ENCODE results near the gene TMEM8B. TPM values are rescaled to one million over a fixed set of nuclear protein-coding genes. Genes with fewer than 3 reads are reported as not detected.
A peak's percentile ranks its signal among the peaks of the same experiment; 100 is the strongest.

The TMEM8B gene
- total RNA-seq, 4 donors from 2014 or later: 11.7 to 23.8 (median 18.6) TPM

GRCh38 chr9:35816708-35817107, 12.3 kb upstream of the TMEM8B start:
- Histone ChIP-seq H3K4me1 (peaks cover 0 to 31% (median 13%) of the 10 kb centered on the region in 3 donors), H3K27ac (no peak overlapping the region), H3K4me3 (no peak overlapping the region), H3K36me3 (no peaks in the 10 kb centered on the region), H3K27me3 (no peaks in the 10 kb centered on the region), H3K9me3 (no peaks in the 10 kb centered on the region)
- TF ChIP-seq EP300 (IDR thresholded peaks at IDR 0.05) (no peak), CTCF (IDR thresholded peaks at IDR 0.05) (no peak)
- ATAC-seq: no peak
- 69 to 80% methylated on average over 1 of the region's 1 CpG for WGBS, 2 donors (ENCODE audit: low coverage in 1 of 2)

- 75% methylated on average over 2 of the region's 3 CpGs; no CpG with 5 or more reads in 1 of the 2 donors for WGBS, 2 donors (ENCODE audit: low coverage in 1 of 2)
Measured at GRCh38 chr9:35818341-35818740, 10.7 kb upstream of the TMEM8B start.

GRCh38 chr9:35820076-35820475, 9.0 kb upstream of the TMEM8B start:
- no peak for TF ChIP-seq CTCF (IDR thresholded peaks at IDR 0.05)
- TF ChIP-seq EP300 (IDR thresholded peaks at IDR 0.05): no peak
- TF ChIP-seq POLR2A (IDR thresholded peaks at IDR 0.05): no peak
- no peak for TF ChIP-seq POLR2AphosphoS5 (IDR thresholded peaks at IDR 0.05)
- peaks cover 0 to 6% (median 0%) of the 10 kb centered on the region in 3 donors for H3K4me1 ChIP-seq
- no peak overlapping the region for H3K4me3 ChIP-seq
- no peaks in the 10 kb centered on the region for H3K36me3 ChIP-seq
- H3K9me3 ChIP-seq: no peaks in the 10 kb centered on the region
- no peak overlapping the region for H3K27ac ChIP-seq
- no peaks in the 10 kb centered on the region for H3K27me3 ChIP-seq
- no peak for ATAC-seq

More at GRCh38 chr9:35818341-35818740, 10.7 kb upstream of the TMEM8B start:
- peaks cover 0 to 17% (median 9%) of the 10 kb centered on the region in 3 donors for H3K4me1 ChIP-seq
- no peaks in the 10 kb centered on the region for H3K9me3 ChIP-seq
- H3K27me3 ChIP-seq: no peaks in the 10 kb centered on the region
- TF ChIP-seq POLR2AphosphoS5 (IDR thresholded peaks at IDR 0.05) (no peak), CTCF (IDR thresholded peaks at IDR 0.05) (no peak), EP300 (IDR thresholded peaks at IDR 0.05) (no peak), POLR2A (IDR thresholded peaks at IDR 0.05) (no peak)
- no peak overlapping the region for H3K4me3 ChIP-seq
- no peak overlapping the region for H3K27ac ChIP-seq
- no peak for ATAC-seq
- no peaks in the 10 kb centered on the region for H3K36me3 ChIP-seq

GRCh38 chr9:35822926-35823325, 6.1 kb upstream of the TMEM8B start:
- Histone ChIP-seq H3K27me3 (no peaks in the 10 kb centered on the region), H3K36me3 (no peaks in the 10 kb centered on the region), H3K4me3 (no peak overlapping the region), H3K4me1 (peaks cover 0 to 14% (median 0%) of the 10 kb centered on the region in 3 donors), H3K9me3 (no peaks in the 10 kb centered on the region), H3K27ac (no peak overlapping the region)
- no peak for ATAC-seq
- TF ChIP-seq POLR2AphosphoS5 (IDR thresholded peaks at IDR 0.05): no peak

- Histone ChIP-seq H3K27ac (peak overlapping the region in 2 of 4 donors; percentile 21 to 51), H3K36me3 (no peaks in the 10 kb centered on the region), H3K27me3 (no peaks in the 10 kb centered on the region), H3K4me1 (peaks cover 0 to 40% (median 16%) of the 10 kb centered on the region in 3 donors), H3K9me3 (no peaks in the 10 kb centered on the region), H3K4me3 (no peak overlapping the region)
- peak; percentile 34 for ATAC-seq
- WGBS, 2 donors (ENCODE audit: low coverage in 1 of 2): 31 to 37% methylated on average over 4 of the region's 4 CpGs
- TF ChIP-seq CTCF (IDR thresholded peaks at IDR 0.05) (peak; percentile 73 to 86 (median 82)), POLR2A (IDR thresholded peaks at IDR 0.05) (no peak), POLR2AphosphoS5 (IDR thresholded peaks at IDR 0.05) (no peak), EP300 (IDR thresholded peaks at IDR 0.05) (no peak)
Measured at GRCh38 chr9:35826071-35826701, 2.8 kb upstream of the TMEM8B start.

Data from gastroesophageal sphincter (tissue), 4 donors.